Stimulated activated CD4-positive, alpha-beta T cell treated with anti-CD3 and anti-CD28 coated beads, Interleukin-1b, Interleukin-23, amount 100 ng/mL, for 4 hours (primary cell): ENCODE results near the gene CEMP1.
A peak's percentile ranks its signal among the peaks of the same experiment; 100 is the strongest.

Experiments
- DNase-seq, 2 donors: peaks; one replicate each; pipeline ENCODE4 v3.0.0-alpha.2; 2020; ENCODE audit warnings: low read depth in 2 of 2

CEMP1 gene

GRCh38 chr16:2501946-2502895 lies 29.0 kb downstream of the CEMP1 start:
- DNase-seq: no peak

- DNase-seq: peak; percentile 73 to 78
Measured at GRCh38 chr16:2500918-2501750, 30.1 kb downstream of the CEMP1 start.

- DNase-seq: no peak
Measured at GRCh38 chr16:2500430-2500917, 30.7 kb downstream of the CEMP1 start.

GRCh38 chr16:2499890-2500429 lies 31.2 kb downstream of the CEMP1 start:
- no peak for DNase-seq

- DNase-seq: no peak
Measured at GRCh38 chr16:2499454-2499853, 31.8 kb downstream of the CEMP1 start.

GRCh38 chr16:2498531-2499253 lies 32.5 kb downstream of the CEMP1 start:
- no peak for DNase-seq

GRCh38 chr16:2497695-2498484 lies 33.3 kb downstream of the CEMP1 start:
- no peak for DNase-seq

GRCh38 chr16:2497116-2497630 lies 34.0 kb downstream of the CEMP1 start:
- DNase-seq: no peak

GRCh38 chr16:2496223-2497115 lies 34.7 kb downstream of the CEMP1 start:
- DNase-seq: no peak

- no peak for DNase-seq
Measured at GRCh38 chr16:2495041-2495440, 36.2 kb downstream of the CEMP1 start.

- DNase-seq: no peak
Measured at GRCh38 chr16:2494616-2495015, 36.6 kb downstream of the CEMP1 start.

- DNase-seq: no peak
Measured at GRCh38 chr16:2493605-2494004, 37.6 kb downstream of the CEMP1 start.

- DNase-seq: no peak
Measured at GRCh38 chr16:2492292-2492691, 38.9 kb downstream of the CEMP1 start.

- DNase-seq: no peak
Measured at GRCh38 chr16:2490190-2491105, 40.8 kb downstream of the CEMP1 start.

- no peak for DNase-seq
Measured at GRCh38 chr16:2489581-2489980, 41.6 kb downstream of the CEMP1 start.

GRCh38 chr16:2487903-2488531 lies 43.2 kb downstream of the CEMP1 start:
- no peak for DNase-seq

GRCh38 chr16:2487517-2487842 lies 43.7 kb downstream of the CEMP1 start:
- no peak for DNase-seq
